ENCODE measurements around the gene GORASP1. TPM values are rescaled to one million over a fixed set of nuclear protein-coding genes. Genes with fewer than 3 reads are reported as not detected.

GORASP1 gene
- total RNA-seq, 1 donor from 2014 or later: 81.6 TPM

- TF ChIP-seq CTCF (IDR thresholded peaks at IDR 0.05): no peak
- intact Hi-C loops (cut with DNase I): loop anchor here (10.0 kb wide), 1 partner anchor 169 kb away; no protein-coding TSS in a partner anchor
- DNase-seq (no peak), ATAC-seq (peak; percentile 73 to 82)
- H3K4me1 ChIP-seq: peaks cover 12% of the 10 kb centered on the region
- H3K4me3 ChIP-seq: no peak overlapping the region
- H3K27me3 ChIP-seq (ENCODE audit: low read depth): no peaks in the 10 kb centered on the region
- no peaks in the 10 kb centered on the region for H3K9me3 ChIP-seq
- peaks cover 5% of the 10 kb centered on the region for H3K36me3 ChIP-seq
- H3K27ac ChIP-seq: peak overlapping the region; percentile 55
Observed at GRCh38 chr3:39125841-39126500, 18.5 kb upstream of the GORASP1 start.

GRCh38 chr3:39124876-39125840 lies 17.7 kb upstream of the GORASP1 start:
- peak; percentile 51 for TF ChIP-seq CTCF (IDR thresholded peaks at IDR 0.05)
- Histone ChIP-seq H3K4me1 (peaks cover 12% of the 10 kb centered on the region), H3K9me3 (no peaks in the 10 kb centered on the region), H3K27me3 (ENCODE audit: low read depth) (no peaks in the 10 kb centered on the region), H3K27ac (peak overlapping the region; percentile 55), H3K36me3 (peaks cover 10% of the 10 kb centered on the region), H3K4me3 (no peak overlapping the region)
- peak; percentile 49 for DNase-seq
- peak; percentile 72 to 85 for ATAC-seq
- intact Hi-C loops (cut with DNase I): loop anchor here (10.0 kb wide), 1 partner anchor 170 kb away; no protein-coding TSS in a partner anchor

DNA sequence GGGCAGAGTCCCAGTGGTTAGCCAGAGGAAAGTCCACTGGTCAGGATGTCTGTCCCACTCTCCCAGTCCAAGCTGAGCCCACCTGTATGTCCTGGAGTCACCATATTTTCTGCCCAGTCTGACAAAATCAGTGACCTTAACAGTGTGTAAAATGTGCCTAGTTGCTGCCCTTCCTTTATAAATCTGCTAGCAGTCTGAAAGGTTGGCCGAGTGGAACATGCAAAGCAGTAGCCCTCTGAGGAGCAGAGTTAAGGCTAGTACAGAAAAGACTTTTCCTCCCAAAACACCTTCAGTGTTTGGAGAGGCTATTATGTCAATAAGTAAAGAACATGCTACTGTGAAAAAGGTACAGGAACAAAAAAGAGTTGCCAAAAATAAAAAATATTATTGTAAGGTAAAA lies 15.4 kb upstream of the GORASP1 start:
- H3K9me3 ChIP-seq: no peaks in the 10 kb centered on the region
- no peaks in the 10 kb centered on the region for H3K27me3 ChIP-seq (ENCODE audit: low read depth)
- ATAC-seq: no peak
- peaks cover 23% of the 10 kb centered on the region for H3K36me3 ChIP-seq
- H3K4me3 ChIP-seq: no peak overlapping the region
- TF ChIP-seq CTCF (IDR thresholded peaks at IDR 0.05): no peak
- no peak overlapping the region for H3K27ac ChIP-seq
- no peak for DNase-seq
- peaks cover 7% of the 10 kb centered on the region for H3K4me1 ChIP-seq
- intact Hi-C loops (cut with DNase I): loop anchor here (10.0 kb wide), 1 partner anchor 172 kb away; no protein-coding TSS in a partner anchor

DNA sequence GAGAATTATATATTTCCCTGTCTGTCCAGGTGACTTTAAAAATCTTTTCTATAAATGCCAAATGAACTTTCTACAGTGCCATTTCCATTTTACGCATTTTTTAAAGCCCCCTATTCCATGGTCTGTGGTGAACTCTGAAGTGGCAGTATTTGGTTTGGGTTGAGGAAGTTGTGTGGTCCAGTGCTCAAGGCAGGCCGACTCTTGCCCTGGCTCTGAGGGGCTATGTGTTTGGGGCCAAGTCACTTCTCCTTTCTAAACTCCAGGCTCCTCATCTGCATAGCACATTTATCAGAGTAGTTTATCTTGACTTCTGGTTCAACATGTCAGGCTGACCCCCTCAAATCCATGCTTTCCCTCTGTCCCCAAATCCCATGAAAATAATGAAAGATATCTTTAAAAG lies 14.2 kb upstream of the GORASP1 start:
- no peak for DNase-seq
- H3K4me1 ChIP-seq: peaks cover 1% of the 10 kb centered on the region
- H3K4me3 ChIP-seq: no peak overlapping the region
- H3K9me3 ChIP-seq: no peaks in the 10 kb centered on the region
- H3K27me3 ChIP-seq (ENCODE audit: low read depth): no peaks in the 10 kb centered on the region
- peaks cover 23% of the 10 kb centered on the region for H3K36me3 ChIP-seq
- intact Hi-C loops (cut with DNase I): loop anchor here (10.0 kb wide), 1 partner anchor 173 kb away; no protein-coding TSS in a partner anchor
- TF ChIP-seq CTCF (IDR thresholded peaks at IDR 0.05): no peak
- no peak overlapping the region for H3K27ac ChIP-seq
- no peak for ATAC-seq

- H3K4me3 ChIP-seq: no peak overlapping the region
- H3K27ac ChIP-seq: no peak overlapping the region
- intact Hi-C loops (cut with DNase I): no loop called here
- no peaks in the 10 kb centered on the region for H3K4me1 ChIP-seq
- no peaks in the 10 kb centered on the region for H3K9me3 ChIP-seq
- DNase-seq: no peak
- TF ChIP-seq CTCF (IDR thresholded peaks at IDR 0.05): no peak
- no peaks in the 10 kb centered on the region for H3K27me3 ChIP-seq (ENCODE audit: low read depth)
- no peak for ATAC-seq
- peaks cover 23% of the 10 kb centered on the region for H3K36me3 ChIP-seq
Observed at GRCh38 chr3:39118931-39119660, 11.7 kb upstream of the GORASP1 start.

All from lower lobe of right lung (tissue), 2 donors.